SKM-1 (cell line): Measurements from ENCODE around the gene FANCD2OS.
"Not testable (repeated sequence)": the region's sequence is repeated elsewhere in the genome, so short reads cannot be mapped to it uniquely, and the experiment has no call there.

Source experiments
- DNase-seq: peaks from one replicate; lab custom pipeline; 2025; ENCODE audit not compliant: unreplicated experiment; lab: John Stamatoyannopoulos, UW

The FANCD2OS gene

DNA sequence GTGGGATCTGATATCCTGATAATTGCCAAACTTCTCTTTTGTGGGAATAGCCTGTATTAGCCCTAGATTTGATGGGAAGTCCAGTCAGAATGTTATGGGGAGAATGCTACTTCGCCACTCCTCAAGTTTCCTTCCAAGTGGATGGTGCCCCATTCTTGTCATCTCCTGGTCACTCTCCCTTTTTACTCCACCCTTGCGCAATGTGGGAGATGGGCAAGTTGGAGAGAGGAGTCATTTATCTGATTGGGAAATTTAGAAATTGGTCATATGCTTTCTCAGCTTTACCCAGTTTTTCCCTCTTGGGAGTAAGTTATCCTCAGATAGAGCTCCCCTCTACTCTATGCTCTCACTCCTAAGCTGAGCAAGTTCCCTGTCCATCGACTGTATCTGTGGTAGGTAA lies 14.4 kb downstream of the FANCD2OS start:
- no peak for DNase-seq

- not testable (repeated sequence) for DNase-seq
These were observed 16.7 kb downstream of the FANCD2OS start for GRCh38 chr3:10091387-10091786.

GRCh38 chr3:10090774-10091173 lies 17.3 kb downstream of the FANCD2OS start:
- DNase-seq, result not testable (repeated sequence)

- no peak for DNase-seq
These were observed 17.9 kb downstream of the FANCD2OS start for GRCh38 chr3:10090179-10090578.

DNA sequence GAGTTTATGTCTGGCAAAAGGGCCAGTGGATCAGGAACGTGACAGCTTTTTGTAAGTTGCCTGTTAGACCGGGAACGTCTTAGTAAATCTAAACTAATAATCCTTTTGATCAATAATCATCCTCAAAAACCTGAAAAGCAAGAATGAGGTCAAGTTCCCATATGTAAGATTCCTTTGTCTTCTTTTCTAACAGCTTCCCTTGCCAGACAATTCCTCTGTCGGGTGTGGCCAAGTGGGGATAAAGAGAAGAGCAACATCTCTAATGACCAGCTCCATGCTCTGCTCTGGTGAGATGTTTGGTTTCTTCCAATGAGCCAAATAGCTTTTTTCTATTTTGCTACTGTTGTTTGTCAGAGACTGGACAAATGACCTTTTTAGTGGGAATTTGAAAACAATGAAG lies 19.8 kb downstream of the FANCD2OS start:
- no peak for DNase-seq

DNA sequence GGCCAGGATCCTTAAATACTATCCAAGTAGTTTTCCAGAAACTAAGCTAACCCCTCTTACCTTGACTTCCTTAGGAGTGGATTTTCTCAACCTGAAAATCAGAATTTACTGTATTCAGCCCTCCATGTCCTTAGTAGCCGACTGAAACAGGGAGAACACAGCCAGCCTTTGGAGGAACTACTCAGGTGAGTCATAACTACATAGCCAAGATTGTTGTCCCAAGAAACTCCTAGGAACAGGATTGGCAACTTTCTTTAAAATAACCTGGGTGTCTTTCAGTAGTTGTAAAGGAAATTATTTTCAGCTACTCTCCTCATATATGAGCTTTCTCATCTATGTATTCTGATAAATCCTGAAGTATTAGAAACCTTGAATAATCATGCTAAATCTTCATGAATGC lies 22.3 kb downstream of the FANCD2OS start:
- DNase-seq, result no peak

DNA sequence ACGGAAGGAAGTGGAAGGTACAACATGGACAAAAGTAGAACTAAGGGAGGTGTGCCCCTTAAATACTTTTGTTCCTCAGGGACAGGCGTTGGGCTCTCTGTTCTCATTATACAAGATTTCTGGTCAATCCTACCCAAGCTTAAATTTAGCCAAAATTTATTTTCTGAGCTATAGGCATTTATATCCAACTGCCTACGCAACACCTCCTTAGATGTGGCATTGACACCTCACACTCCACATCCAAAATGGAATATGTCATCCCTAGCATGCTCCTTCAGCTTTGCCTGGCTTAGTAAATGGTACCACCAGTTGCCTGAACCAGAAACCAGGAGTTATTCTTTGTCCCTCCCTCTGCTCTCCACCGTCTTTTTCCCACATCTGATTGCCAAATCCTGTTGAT lies 26.2 kb downstream of the FANCD2OS start:
- no peak for DNase-seq

GRCh38 chr3:10074666-10075065 lies 33.4 kb downstream of the FANCD2OS start:
- DNase-seq, result no peak

- DNase-seq, result not testable (repeated sequence)
These were observed 38.0 kb downstream of the FANCD2OS start for GRCh38 chr3:10070077-10070476.

DNA sequence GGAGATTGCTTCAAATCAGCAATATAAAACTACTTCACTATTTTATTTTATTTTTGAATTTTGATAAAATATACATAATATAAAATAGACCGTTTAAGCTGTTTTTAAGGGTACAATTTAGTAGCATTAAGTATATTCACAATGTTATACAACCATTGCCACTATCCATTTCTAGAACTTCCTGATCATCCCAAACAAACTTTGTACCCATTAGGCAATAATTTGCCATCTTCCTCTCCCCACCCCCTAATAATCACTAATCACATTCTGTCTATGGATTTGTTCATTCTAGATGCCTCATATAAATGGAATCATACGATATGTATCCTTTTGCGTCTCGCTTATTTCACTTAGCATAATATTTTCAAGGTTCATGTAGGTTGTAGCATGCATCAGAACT lies 53.0 kb downstream of the FANCD2OS start:
- no peak for DNase-seq
